ENCODE measurements around the gene TCF7.

GRCh38 chr5:134133188-134133994 lies 18.9 kb downstream of the TCF7 start:
- TF ChIP-seq CTCF (conservative IDR thresholded peaks at IDR 0.05; ENCODE audit: low read length) (no peak), EZH2phosphoT487 (IDR thresholded peaks at IDR 0.05; ENCODE audit: borderline replicate concordance, low read depth, low read length) (no peak)

Data from OCI-LY7 (cell line).